DOHH2 (cell line): ENCODE results near the gene PTPRN2.

Source experiments
- EZH2phosphoT487 ChIP-seq: fragments of 200-600 bp; sonication (generic); IDR thresholded peaks from 2 replicates; pipeline ENCODE4 v1.6.1; 2017; ENCODE audit warnings: borderline replicate concordance, mild to moderate bottlenecking, antibody characterized with exemption, low read length, moderate library complexity, mixed read lengths
- TF ChIP-seq, protein P1 (sequence below): fragments of 200-600 bp; sonication (generic); IDR thresholded peaks from one replicate; pipeline ENCODE4 v1.5.1; 2014; ENCODE audit warnings: antibody characterized with exemption, mild to moderate bottlenecking, low read depth, low read length; ENCODE audit not compliant: poor library complexity, severe bottlenecking

DNA sequence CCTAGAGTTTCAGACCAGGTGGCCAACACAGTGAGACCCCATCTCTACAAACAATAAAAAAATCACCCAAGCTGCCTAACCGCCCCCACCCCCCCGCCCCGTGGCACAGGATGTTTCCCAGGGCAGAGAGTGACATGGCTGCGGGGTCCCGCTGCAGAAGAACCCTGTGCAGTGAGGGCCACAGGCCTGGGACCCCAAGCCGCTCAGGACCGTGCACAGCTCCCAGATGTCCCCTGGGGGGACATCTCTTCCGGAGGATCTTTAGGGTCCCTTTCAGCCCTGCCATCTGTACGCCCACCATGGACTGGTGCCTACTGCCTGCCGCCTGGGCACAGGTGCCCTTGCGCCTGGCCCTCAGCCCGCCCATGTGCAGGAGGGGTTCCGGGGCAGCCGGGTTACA is 877.2 kb downstream of the PTPRN2 start:
- TF ChIP-seq, protein P1, sequence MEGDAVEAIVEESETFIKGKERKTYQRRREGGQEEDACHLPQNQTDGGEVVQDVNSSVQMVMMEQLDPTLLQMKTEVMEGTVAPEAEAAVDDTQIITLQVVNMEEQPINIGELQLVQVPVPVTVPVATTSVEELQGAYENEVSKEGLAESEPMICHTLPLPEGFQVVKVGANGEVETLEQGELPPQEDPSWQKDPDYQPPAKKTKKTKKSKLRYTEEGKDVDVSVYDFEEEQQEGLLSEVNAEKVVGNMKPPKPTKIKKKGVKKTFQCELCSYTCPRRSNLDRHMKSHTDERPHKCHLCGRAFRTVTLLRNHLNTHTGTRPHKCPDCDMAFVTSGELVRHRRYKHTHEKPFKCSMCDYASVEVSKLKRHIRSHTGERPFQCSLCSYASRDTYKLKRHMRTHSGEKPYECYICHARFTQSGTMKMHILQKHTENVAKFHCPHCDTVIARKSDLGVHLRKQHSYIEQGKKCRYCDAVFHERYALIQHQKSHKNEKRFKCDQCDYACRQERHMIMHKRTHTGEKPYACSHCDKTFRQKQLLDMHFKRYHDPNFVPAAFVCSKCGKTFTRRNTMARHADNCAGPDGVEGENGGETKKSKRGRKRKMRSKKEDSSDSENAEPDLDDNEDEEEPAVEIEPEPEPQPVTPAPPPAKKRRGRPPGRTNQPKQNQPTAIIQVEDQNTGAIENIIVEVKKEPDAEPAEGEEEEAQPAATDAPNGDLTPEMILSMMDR, result no peak
- TF ChIP-seq EZH2phosphoT487, result no peak
